Measurements from ENCODE around the gene TUBB1.
"Not testable (repeated sequence)": the region's sequence is repeated elsewhere in the genome, so short reads cannot be mapped to it uniquely, and the experiment has no call there.

Gene TUBB1

DNA sequence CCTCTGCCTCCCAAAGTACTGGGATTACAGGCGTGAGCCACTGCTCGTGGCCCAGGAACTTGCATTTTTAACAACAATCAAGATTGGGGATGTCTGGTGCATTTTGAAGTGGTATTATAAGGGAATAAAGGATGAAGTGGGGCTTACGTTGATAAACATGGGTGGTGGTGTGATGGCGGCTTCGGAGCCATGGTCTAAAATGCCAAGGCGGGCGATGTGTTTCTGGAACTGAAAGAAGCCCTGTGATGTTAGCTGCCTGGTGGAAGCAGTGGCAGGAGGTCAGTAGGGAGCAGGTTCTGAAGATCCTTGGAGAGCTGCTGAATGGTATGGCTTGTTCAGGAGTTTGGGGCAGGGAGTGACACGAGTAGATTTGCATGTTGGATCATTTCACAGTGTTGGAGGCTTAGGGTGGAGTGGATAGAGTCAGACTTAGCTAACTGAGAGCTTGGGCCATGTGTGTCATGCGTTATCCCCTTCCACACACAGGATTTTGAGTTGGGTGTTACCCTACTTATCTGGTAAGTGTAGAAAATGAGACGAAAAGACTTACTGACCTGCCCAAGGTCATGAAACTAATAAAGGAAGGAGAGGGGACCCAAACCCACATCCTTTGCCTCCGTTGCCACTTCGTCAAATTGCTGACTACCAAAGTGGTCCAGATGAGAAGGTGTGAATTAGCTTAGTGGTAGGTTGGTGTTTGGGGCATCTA is 36.7 kb upstream of the TUBB1 start:
- peaks cover 46% of the 10 kb centered on the region for H3K4me1 ChIP-seq (ENCODE audit: low read length)
- H2AFZ ChIP-seq (ENCODE audit: low read depth, low read length), result no peak overlapping the region
- H3K36me3 ChIP-seq (replicated peaks; ENCODE audit: low read depth, low read length), result peaks cover 26% of the 10 kb centered on the region
- no peaks in the 10 kb centered on the region for H3K9me3 ChIP-seq (ENCODE audit: insufficient read depth, low read length)
- peaks cover 65% of the 10 kb centered on the region for H3K79me2 ChIP-seq (ENCODE audit: low read length)
- H3K27ac ChIP-seq (ENCODE audit: low read length), result no peak overlapping the region
- H3K27me3 ChIP-seq (ENCODE audit: low read depth, low read length), result no peaks in the 10 kb centered on the region
- peak overlapping the region; percentile 82 for H3K4me3 ChIP-seq (ENCODE audit: low read length)
- no peak for TF ChIP-seq EZH2phosphoT487 (IDR thresholded peaks at IDR 0.05; ENCODE audit: low read depth)
- TF ChIP-seq, protein P1, sequence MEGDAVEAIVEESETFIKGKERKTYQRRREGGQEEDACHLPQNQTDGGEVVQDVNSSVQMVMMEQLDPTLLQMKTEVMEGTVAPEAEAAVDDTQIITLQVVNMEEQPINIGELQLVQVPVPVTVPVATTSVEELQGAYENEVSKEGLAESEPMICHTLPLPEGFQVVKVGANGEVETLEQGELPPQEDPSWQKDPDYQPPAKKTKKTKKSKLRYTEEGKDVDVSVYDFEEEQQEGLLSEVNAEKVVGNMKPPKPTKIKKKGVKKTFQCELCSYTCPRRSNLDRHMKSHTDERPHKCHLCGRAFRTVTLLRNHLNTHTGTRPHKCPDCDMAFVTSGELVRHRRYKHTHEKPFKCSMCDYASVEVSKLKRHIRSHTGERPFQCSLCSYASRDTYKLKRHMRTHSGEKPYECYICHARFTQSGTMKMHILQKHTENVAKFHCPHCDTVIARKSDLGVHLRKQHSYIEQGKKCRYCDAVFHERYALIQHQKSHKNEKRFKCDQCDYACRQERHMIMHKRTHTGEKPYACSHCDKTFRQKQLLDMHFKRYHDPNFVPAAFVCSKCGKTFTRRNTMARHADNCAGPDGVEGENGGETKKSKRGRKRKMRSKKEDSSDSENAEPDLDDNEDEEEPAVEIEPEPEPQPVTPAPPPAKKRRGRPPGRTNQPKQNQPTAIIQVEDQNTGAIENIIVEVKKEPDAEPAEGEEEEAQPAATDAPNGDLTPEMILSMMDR (IDR thresholded peaks at IDR 0.05; ENCODE audit: low read depth, low read length), result no peak
- peak overlapping the region; percentile 87 for H3K9ac ChIP-seq (ENCODE audit: low read length)
- H4K20me1 ChIP-seq (ENCODE audit: insufficient read depth, low read length), result peaks cover 48% of the 10 kb centered on the region
- peak overlapping the region; percentile 72 for H3K4me2 ChIP-seq (ENCODE audit: low read length)

- H3K9me3 ChIP-seq (ENCODE audit: insufficient read depth, low read length); H3K9ac ChIP-seq (ENCODE audit: low read length); H3K27me3 ChIP-seq (ENCODE audit: low read depth, low read length); H3K4me3 ChIP-seq (ENCODE audit: low read length); H2AFZ ChIP-seq (ENCODE audit: low read depth, low read length); H3K27ac ChIP-seq (ENCODE audit: low read length): not testable (repeated sequence)
- peaks cover 31% of the 10 kb centered on the region for H3K36me3 ChIP-seq (replicated peaks; ENCODE audit: low read depth, low read length)
- peaks cover 53% of the 10 kb centered on the region for H4K20me1 ChIP-seq (ENCODE audit: insufficient read depth, low read length)
- 0 out of 2 replicates have a peak overlapping the region, but pooled peaks have one; percentile 72 for H3K4me2 ChIP-seq (ENCODE audit: low read length)
- peaks cover 43% of the 10 kb centered on the region for H3K4me1 ChIP-seq (ENCODE audit: low read length)
- peaks cover 70% of the 10 kb centered on the region for H3K79me2 ChIP-seq (ENCODE audit: low read length)
Measured at GRCh38 chr20:58983115-58983468, 36.1 kb upstream of the TUBB1 start.

GRCh38 chr20:58984691-58985090 is 34.5 kb upstream of the TUBB1 start:
- no peaks in the 10 kb centered on the region for H3K27me3 ChIP-seq (ENCODE audit: low read depth, low read length)
- H3K4me3 ChIP-seq (ENCODE audit: low read length), result no peak overlapping the region
- peaks cover 56% of the 10 kb centered on the region for H4K20me1 ChIP-seq (ENCODE audit: insufficient read depth, low read length)
- H2AFZ ChIP-seq (ENCODE audit: low read depth, low read length), result no peak overlapping the region
- H3K4me1 ChIP-seq (ENCODE audit: low read length), result peaks cover 27% of the 10 kb centered on the region
- peaks cover 47% of the 10 kb centered on the region for H3K36me3 ChIP-seq (replicated peaks; ENCODE audit: low read depth, low read length)
- no peak overlapping the region for H3K4me2 ChIP-seq (ENCODE audit: low read length)
- TF ChIP-seq EZH2phosphoT487 (IDR thresholded peaks at IDR 0.05; ENCODE audit: low read depth), result no peak
- TF ChIP-seq, protein P1 (IDR thresholded peaks at IDR 0.05; ENCODE audit: low read depth, low read length), result no peak
- H3K9ac ChIP-seq (ENCODE audit: low read length), result no peak overlapping the region
- no peaks in the 10 kb centered on the region for H3K9me3 ChIP-seq (ENCODE audit: insufficient read depth, low read length)
- peaks cover 70% of the 10 kb centered on the region for H3K79me2 ChIP-seq (ENCODE audit: low read length)
- H3K27ac ChIP-seq (ENCODE audit: low read length), result no peak overlapping the region

DNA sequence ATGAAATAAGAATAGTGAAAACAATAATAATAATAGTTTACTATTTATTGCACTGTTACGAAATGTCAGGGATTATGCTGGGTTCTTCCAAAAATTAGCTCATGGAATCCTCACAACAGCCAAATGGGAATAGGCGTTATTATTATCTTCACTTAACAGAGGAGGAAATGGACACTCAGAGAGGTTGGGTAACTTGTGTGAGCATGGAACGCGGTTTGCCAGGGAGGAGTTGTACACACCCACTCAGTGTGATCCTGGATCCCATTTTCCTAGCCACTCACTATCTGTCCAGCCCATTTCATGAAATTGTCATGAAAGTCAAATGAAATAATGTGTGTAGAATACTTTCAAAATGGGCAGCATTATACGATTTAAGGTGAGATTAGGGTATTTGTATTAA is 33.6 kb upstream of the TUBB1 start:
- no peaks in the 10 kb centered on the region for H3K27me3 ChIP-seq (ENCODE audit: low read depth, low read length)
- TF ChIP-seq, protein P1 (IDR thresholded peaks at IDR 0.05; ENCODE audit: low read depth, low read length), result no peak
- TF ChIP-seq EZH2phosphoT487 (IDR thresholded peaks at IDR 0.05; ENCODE audit: low read depth), result no peak
- peaks cover 56% of the 10 kb centered on the region for H4K20me1 ChIP-seq (ENCODE audit: insufficient read depth, low read length)

More for the DNA sequence above, 33.6 kb upstream of the TUBB1 start:
- Histone ChIP-seq H3K9me3 (ENCODE audit: insufficient read depth, low read length) (no peaks in the 10 kb centered on the region), H3K4me2 (ENCODE audit: low read length) (no peak overlapping the region), H3K4me3 (ENCODE audit: low read length) (no peak overlapping the region), H3K9ac (ENCODE audit: low read length) (no peak overlapping the region), H3K79me2 (ENCODE audit: low read length) (peaks cover 70% of the 10 kb centered on the region), H2AFZ (ENCODE audit: low read depth, low read length) (no peak overlapping the region), H3K36me3 (replicated peaks; ENCODE audit: low read depth, low read length) (peaks cover 55% of the 10 kb centered on the region), H3K27ac (ENCODE audit: low read length) (no peak overlapping the region), H3K4me1 (ENCODE audit: low read length) (peaks cover 19% of the 10 kb centered on the region)
